Measurements from ENCODE around the gene RPH3AL. TPM values are rescaled to one million over a fixed set of nuclear protein-coding genes. Genes with fewer than 3 reads are reported as not detected.
"Not testable (repeated sequence)": the region's sequence is repeated elsewhere in the genome, so short reads cannot be mapped to it uniquely, and the experiment has no call there.

The RPH3AL gene
- total RNA-seq, 2 experiments from 2014 or later, result 0.80 to 1.6 TPM

GRCh38 chr17:231191-231965 is 121.2 kb downstream of the RPH3AL start:
- CTCF ChIA-PET, result no interaction called here
- POLR2A ChIA-PET, result no interaction called here

DNA sequence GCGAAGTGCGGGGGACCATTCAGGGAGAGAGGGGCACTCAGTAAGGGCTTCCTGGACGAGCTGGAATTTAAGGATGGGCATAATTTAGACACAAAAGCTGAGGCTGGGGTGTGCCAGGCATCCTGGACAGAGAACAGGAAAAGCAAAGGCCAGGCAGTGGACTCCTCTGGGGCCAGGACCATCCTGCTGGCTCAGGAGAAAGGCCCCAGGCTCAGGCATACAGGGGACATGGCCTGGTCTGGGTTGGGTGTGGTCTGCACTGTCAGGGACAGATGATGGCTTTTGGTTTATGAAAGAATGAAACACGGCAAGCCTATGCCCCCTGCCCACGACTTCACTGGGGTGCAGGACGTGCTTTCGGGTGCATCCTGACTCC is 122.2 kb downstream of the RPH3AL start:
- CTCF ChIA-PET, result no interaction called here
- POLR2A ChIA-PET, result no interaction called here

GRCh38 chr17:229709-230394 is 122.8 kb downstream of the RPH3AL start:
- ChIA-PET CTCF (no interaction called here), POLR2A (no interaction called here)

- ChIA-PET POLR2A (no interaction called here), CTCF (no interaction called here)
These were observed 123.5 kb downstream of the RPH3AL start for GRCh38 chr17:228951-229708.

- ChIA-PET CTCF (no interaction called here), POLR2A (no interaction called here)
These were observed 124.5 kb downstream of the RPH3AL start for GRCh38 chr17:227946-228615.

DNA sequence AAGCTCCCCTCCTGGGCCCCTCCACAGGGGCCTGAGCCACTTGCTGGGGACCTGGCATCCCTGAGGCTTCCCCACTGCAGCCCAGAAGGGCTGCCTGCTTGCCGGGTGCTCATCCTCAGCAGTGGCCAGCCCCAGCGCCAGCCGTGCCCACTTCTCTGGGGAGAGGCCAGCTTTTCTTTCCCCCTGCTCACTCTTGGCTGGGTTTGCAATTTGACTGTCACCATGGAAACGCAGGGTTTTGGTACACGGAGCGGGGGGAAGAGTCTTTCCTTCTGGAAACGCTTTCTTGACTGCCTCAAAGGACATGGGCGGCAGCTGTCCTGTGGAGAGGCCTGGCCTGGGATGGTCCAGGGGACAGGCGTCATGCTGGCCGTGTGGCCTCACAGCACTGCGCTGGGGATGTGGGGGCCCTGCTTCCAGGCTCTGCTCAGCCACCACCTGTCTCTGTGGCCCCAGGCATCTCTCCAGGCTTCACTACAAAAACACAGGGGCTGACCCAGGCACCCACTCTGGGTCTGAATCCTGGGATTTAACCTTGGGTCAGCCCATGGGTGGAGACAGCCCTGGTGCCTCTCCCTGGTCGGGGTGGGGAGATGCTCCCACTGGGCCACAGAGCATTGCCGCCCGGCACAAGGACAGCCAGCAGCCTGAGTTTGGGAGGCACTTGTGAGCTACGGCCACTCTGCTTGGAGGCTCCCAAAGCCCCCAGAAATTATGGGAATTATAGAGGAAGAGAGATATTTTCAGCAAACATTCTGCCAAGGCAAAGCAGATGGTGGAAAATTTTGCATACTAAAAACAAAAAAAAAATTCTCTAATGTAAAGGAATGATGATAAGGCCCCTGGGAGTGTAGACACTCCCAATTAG is 125.3 kb downstream of the RPH3AL start:
- POLR2A ChIA-PET, result no interaction called here
- CTCF ChIA-PET, result no interaction called here

DNA sequence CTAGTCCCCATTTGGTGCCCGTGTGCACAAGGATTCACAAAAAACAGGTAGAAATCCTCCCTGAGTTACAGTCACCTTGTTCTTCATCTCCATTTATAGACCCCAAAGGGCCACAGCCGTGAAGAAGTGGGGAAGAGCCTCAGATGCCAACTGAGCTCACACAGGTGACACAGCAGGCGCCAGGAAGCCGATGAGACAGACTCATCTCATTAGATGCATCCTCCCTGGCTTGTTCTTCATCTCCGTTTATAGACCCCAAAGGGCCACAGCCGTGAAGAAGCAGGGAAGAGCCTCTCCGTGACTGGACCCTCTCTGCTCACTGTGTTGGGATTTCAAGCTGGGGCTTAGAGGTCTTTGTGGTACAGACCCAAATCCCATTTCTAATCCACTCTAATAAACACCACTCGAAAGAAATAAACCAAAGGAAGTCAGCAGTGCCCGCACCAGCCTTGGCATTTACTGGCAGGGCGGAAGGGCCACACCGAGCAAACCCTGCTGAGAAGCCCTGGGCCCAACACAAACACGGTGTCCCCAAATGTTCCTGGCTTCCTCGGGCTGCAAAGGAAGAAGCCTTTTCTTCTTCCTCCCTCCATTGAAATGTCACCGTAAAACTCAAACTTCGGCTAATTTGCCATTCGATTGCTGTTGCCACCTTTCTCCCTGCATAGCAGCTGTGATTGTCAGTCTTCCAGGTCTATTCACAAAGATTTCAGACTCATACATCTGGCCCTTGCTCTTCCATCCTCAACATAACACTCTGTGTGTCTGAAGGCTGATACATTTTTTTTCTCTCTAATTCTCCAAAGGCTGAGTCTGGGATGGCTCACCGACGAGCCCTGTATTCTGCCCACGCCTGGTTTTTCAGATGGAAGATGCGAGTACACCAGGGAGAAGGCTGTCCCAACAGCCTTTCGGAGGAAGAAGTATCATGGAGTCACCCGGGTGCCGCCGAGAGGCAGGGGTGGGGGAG is 126.2 kb downstream of the RPH3AL start:
- ChIA-PET POLR2A (no interaction called here), CTCF (no interaction called here)

DNA sequence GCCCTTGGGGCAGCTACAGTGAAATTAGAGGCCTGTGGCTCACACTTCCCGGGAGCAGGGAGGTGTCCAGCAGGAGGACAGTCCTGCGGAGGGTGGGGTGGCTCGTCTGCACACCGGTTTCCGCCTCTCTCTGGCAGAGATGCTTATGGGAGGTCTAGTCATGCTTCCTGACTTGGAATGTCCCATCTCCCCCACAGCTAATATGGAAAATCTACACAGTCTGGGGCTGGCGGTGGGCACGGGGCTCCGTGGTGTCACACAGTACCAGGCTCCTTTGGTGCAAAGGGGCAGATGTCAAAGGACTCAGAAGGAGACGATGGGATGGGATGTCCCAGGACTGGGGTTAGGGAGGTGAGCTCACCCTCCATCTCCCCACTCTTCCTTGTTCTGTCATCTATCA is 127.1 kb downstream of the RPH3AL start:
- ChIA-PET CTCF (no interaction called here), POLR2A (no interaction called here)

GRCh38 chr17:224576-224975 is 128.0 kb downstream of the RPH3AL start:
- POLR2A ChIA-PET, CTCF ChIA-PET: not testable (repeated sequence)

DNA sequence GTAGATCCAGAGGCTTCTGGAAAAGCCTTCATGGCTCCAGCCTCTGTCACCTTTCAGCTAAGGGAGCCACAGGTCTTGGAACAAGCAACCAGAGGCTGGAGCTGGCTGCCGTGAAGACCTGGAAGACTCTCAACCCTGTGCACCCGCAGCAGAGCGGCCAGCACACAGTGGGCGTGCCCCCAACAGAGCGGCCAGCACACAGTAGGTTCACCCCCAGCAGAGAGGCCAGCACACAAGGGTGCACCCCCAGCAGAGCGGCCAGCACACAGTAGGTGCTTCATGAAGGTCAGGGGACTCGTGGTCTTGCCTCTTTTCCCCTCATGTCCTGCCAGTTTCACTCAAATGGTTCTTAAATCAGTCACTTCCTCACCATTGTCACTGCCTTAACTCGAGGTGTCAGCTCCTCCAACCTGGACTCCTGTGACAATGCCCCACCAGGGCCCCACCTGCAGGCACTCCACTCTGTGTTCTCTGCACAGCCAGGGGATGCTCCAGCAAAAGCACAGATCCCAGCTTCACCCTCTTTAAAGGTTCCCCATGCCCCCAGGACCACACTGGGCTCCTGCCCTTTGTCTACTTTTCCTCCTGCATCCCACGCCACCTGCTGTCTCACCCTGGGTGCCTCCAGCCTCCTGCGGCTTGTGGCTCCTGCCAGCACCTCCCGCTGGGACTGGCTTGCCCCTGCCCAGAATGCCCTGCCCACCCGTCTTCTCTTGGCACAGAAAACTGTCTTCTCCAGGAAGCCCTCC is 128.7 kb downstream of the RPH3AL start:
- ChIA-PET CTCF (no interaction called here), POLR2A (no interaction called here)

GRCh38 chr17:222172-222571 is 130.4 kb downstream of the RPH3AL start:
- POLR2A ChIA-PET, result no interaction called here
- CTCF ChIA-PET, result no interaction called here

DNA sequence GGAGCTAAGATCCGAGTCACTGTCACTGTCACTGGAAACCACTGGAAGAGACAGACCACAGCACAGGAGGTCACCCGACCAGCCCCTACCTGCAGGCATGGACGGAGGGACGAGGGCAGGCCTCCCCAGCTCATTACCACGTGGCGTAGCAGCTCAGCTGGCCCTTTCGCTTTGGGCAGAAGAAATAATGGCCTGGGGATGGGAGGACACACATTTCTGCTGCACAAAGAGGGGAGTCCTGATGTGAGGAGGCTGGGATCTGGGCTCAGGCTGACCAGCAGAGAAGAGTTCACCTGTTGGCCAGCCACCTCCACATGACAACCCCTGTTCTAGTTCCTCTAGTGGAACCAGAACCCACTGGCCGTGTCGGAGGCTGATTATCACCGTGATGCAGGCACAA is 132.9 kb downstream of the RPH3AL start:
- ChIA-PET POLR2A (no interaction called here), CTCF (interaction anchor here (1.4 kb wide), 1 partner anchor 19 kb away, joined by 3 read pairs; no protein-coding TSS in a partner anchor)

DNA sequence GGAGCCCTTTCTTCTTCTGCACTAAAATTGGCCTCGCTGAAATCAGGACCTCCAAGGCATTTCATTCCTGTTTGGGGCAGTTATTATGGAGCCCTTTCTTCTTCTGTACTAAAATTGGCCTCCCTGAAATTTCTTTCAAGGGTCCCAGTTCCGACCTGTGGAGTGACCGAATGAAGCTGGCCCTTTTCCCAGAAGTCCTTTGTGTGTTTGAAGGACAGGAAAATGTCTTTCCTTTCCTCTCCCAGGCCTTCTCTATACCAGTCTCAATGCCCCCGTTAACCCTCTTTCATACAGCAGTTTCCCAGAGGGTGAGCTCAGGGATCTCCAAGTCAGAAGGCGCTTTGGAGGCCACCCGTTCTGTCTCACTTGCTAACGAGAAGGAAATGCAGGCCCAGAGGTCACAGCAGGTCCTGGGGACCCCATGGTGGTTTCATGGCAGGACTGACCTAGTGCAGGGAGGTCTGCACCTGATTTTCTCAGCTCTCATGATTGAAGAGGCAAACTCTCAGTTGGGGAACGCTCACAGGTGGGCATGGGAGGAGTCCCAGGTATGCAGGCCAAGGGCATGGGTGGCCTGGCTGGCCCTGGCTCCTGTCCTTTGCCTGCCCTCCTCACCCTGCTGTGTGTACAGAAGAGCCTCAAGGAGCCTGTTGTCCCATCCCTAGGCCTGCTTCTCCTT is 134.0 kb downstream of the RPH3AL start:
- CTCF ChIA-PET, result interaction anchor here (1.4 kb wide), 1 partner anchor 20 kb away, joined by 3 read pairs; no protein-coding TSS in a partner anchor
- POLR2A ChIA-PET, result no interaction called here

DNA sequence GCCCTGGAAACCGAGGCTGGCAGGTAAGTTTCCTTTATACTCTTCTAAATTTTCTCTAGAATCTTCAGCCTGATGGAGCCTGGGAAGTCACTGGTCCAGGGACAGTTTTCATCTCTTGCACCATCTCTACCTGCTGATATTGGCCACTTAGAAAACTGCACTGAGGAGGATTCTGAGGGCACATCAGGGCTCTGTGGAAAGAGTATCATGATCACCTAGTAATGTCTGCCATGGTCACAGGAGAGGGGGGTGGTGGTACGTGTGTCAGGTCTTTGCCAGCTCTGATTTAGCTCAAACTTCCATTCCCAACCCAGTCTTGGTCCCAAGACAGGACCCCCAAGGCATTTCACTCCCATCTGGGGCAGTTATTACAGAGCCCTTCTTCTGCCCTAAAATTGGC is 136.0 kb downstream of the RPH3AL start:
- POLR2A ChIA-PET, result no interaction called here
- CTCF ChIA-PET, result no interaction called here

DNA sequence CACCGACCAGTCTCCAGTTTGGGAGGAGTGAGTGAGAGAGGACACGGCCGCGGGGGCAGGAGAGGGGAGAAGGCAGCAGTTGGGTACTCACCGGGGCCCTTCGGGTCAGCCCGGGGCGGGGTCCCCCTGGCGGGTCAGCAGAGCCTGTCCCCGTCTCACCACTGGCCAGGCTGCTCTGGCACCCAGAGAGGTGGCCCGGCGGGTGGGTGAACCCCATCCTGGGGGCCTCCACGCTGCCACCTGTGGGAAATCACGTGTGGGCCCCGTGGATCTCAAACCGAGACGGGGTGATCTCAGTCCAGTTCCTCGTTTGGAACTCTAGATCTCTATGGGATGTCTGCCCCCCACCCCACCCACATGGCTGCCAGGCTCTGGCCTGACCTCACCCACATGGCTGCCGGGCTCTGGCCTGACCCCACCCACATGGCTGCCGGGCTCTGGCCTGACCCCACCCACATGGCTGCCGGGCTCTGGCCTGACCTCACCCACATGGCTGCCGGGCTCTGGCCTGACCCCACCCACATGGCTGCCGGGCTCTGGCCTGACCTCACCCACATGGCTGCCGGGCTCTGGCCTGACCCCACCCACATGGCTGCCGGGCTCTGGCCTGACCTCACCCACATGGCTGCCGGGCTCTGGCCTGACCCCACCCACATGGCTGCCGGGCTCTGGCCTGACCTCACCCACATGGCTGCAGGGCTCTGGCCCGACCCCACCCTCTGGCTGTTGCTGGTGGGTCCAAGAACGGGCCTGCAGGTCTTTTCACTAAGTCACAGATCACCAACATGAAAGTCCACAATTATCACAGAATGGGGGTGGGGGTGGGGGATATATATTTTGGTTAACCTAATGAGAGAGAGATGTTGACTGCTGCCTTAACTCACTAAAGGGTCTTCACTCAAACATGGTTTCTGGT is 136.8 kb downstream of the RPH3AL start:
- CTCF ChIA-PET, POLR2A ChIA-PET: not testable (repeated sequence)

DNA sequence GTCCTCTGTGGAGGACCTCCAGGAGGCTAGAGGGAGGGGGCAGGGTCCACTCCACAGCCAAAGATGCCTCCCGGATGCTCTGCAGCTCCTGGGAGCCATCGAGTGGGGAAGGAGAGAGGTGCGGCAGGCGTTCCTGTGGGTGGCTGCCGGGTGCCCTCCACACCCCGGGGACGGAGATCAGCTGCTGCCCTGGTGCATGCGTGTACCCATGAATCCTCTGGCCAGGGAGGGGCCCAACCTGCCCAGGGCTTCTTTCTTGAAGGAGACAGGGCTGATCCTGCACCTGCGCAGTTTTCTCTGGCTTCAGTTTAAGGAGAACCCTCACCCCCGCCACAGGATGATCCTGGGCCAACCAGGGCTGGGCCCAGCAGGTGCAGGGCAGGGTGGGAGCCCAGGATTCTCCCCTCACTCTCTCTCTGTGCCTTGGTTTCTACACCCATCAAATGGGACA is 137.7 kb downstream of the RPH3AL start:
- ChIA-PET POLR2A (no interaction called here), CTCF (no interaction called here)

All from activated CD8-positive, alpha-beta memory T cell treated with anti-CD3 and anti-CD28 coated beads for 36 hours (primary cell).